H9 (cell line): ENCODE results near the gene MYO5C. TPM values are rescaled to one million over a fixed set of nuclear protein-coding genes. Genes with fewer than 3 reads are reported as not detected.

Experiments used
- DNase-seq: peaks from one replicate; pipeline ENCODE4 v3.0.0-alpha.2; 2017
- H2AFZ ChIP-seq: one replicate; pipeline ENCODE4 v1.6.1; 2013; ENCODE audit warnings: mild to moderate bottlenecking, low read length, control low read depth, moderate library complexity
- H2AK5ac ChIP-seq: 2 replicates; pipeline ENCODE4 v1.6.1; 2013; ENCODE audit warnings: low read length, control low read depth, mixed read lengths; ENCODE audit not compliant: insufficient read length
- H2BK120ac ChIP-seq: one replicate; pipeline ENCODE4 v1.6.1; 2013; ENCODE audit warnings: low read depth, mild to moderate bottlenecking, low read length, control low read depth, inconsistent platforms; ENCODE audit not compliant: poor library complexity, severe bottlenecking
- H2BK12ac ChIP-seq: 2 replicates; pipeline ENCODE4 v1.6.1; 2013; ENCODE audit warnings: low read length, control low read depth, mixed read lengths, low read depth; ENCODE audit not compliant: insufficient read length
- H2BK15ac ChIP-seq: 2 replicates; pipeline ENCODE4 v1.6.1; 2013; ENCODE audit warnings: low read depth, low read length, control low read depth
- H2BK20ac ChIP-seq: one replicate; pipeline ENCODE4 v1.6.1; 2013; ENCODE audit warnings: low read depth, mild to moderate bottlenecking, low read length, control low read depth, inconsistent platforms; ENCODE audit not compliant: poor library complexity, severe bottlenecking
- H2BK5ac ChIP-seq: 2 replicates; pipeline ENCODE4 v1.6.1; 2013; ENCODE audit warnings: low read length, control low read depth, mixed read lengths; ENCODE audit not compliant: insufficient read length
- H3K14ac ChIP-seq: 2 replicates; pipeline ENCODE4 v1.6.1; 2013; ENCODE audit warnings: low read length, control low read depth; ENCODE audit not compliant: insufficient read depth
- H3K18ac ChIP-seq: 2 replicates; pipeline ENCODE4 v1.6.1; 2013; ENCODE audit warnings: low read depth, mild to moderate bottlenecking, mixed read lengths, low read length, control low read depth; ENCODE audit not compliant: insufficient read length
- H3K23ac ChIP-seq: 2 replicates; pipeline ENCODE4 v1.6.1; 2013; ENCODE audit warnings: low read length, control low read depth, mixed read lengths, low read depth; ENCODE audit not compliant: insufficient read length
- H3K23me2 ChIP-seq: 2 replicates; pipeline ENCODE4 v1.6.1; 2013; ENCODE audit warnings: low read depth, mild to moderate bottlenecking, mixed read lengths, low read length, control low read depth; ENCODE audit not compliant: insufficient read length, poor library complexity, severe bottlenecking
- H3K27ac ChIP-seq: 2 replicates; pipeline ENCODE4 v1.5.1; 2013; ENCODE audit warnings: low read length, control low read depth, mixed read lengths, low read depth; ENCODE audit not compliant: insufficient read length
- H3K27me3 ChIP-seq: 2 replicates; pipeline ENCODE4 v1.6.1; 2013; ENCODE audit warnings: low read length, control low read depth, inconsistent platforms; ENCODE audit not compliant: insufficient read depth
- H3K4ac ChIP-seq: 2 replicates; pipeline ENCODE4 v1.6.1; 2013; ENCODE audit warnings: low read depth, mild to moderate bottlenecking, control low read depth, inconsistent platforms, low read length, moderate library complexity
- H3K4me1 ChIP-seq: 2 replicates; pipeline ENCODE4 v1.6.1; 2013; ENCODE audit warnings: low read length, control low read depth, inconsistent platforms; ENCODE audit not compliant: insufficient read depth
- H3K4me2 ChIP-seq: 2 replicates; pipeline ENCODE4 v1.6.1; 2013; ENCODE audit warnings: low read length, control low read depth, mixed read lengths; ENCODE audit not compliant: insufficient read length, insufficient read depth
- H3K56ac ChIP-seq: 2 replicates; pipeline ENCODE4 v1.6.1; 2013; ENCODE audit warnings: low read depth, mild to moderate bottlenecking, mixed read lengths, low read length, control low read depth; ENCODE audit not compliant: insufficient read length
- H3K79me1 ChIP-seq: 2 replicates; pipeline ENCODE4 v1.6.1; 2013; ENCODE audit warnings: low read depth, mild to moderate bottlenecking, moderate library complexity, low read length, control low read depth, inconsistent platforms; ENCODE audit not compliant: insufficient read depth, poor library complexity, severe bottlenecking
- H3K79me2 ChIP-seq: 2 replicates; pipeline ENCODE4 v1.6.1; 2013; ENCODE audit warnings: low read length, control low read depth, inconsistent platforms; ENCODE audit not compliant: insufficient read depth
- H3K9ac ChIP-seq: 2 replicates; pipeline ENCODE4 v1.6.1; 2013; ENCODE audit warnings: low read length, control low read depth, mixed read lengths; ENCODE audit not compliant: insufficient read length; ENCODE audit errors: extremely low read depth
- H3K9me3 ChIP-seq: one replicate; pipeline ENCODE4 v1.6.1; 2013; ENCODE audit warnings: low read depth, low read length, inconsistent platforms; ENCODE audit not compliant: control insufficient read depth
- H3T11ph ChIP-seq: one replicate; pipeline ENCODE4 v1.6.1; 2013; ENCODE audit warnings: mild to moderate bottlenecking, low read length, control low read depth, inconsistent platforms
- H4K20me1 ChIP-seq: one replicate; pipeline ENCODE4 v1.6.1; 2013; ENCODE audit not compliant: control insufficient read depth, insufficient read length, insufficient read depth
- H4K5ac ChIP-seq: 2 replicates; pipeline ENCODE4 v1.6.1; 2013; ENCODE audit warnings: low read depth, mild to moderate bottlenecking, mixed read lengths, low read length, control low read depth; ENCODE audit not compliant: insufficient read length
- H4K8ac ChIP-seq: replicated peaks from 2 replicates; pipeline ENCODE4 v1.6.1; 2013; ENCODE audit warnings: low read length, control low read depth, mixed read lengths, low read depth; ENCODE audit not compliant: insufficient read length
- H4K91ac ChIP-seq: 2 replicates; pipeline ENCODE4 v1.6.1; 2013; ENCODE audit warnings: low read depth, mild to moderate bottlenecking, moderate library complexity, mixed read lengths, low read length, control low read depth; ENCODE audit not compliant: insufficient read length
- H3K27ac Mint-ChIP-seq, 3 experiments: 2 replicates in 2 of 3; 3 replicates in 1 of 3; pipeline ENCODE4 v1.8.0; 2020 to 2021; ENCODE audit warnings: mixed read lengths in 3 of 3, mild to moderate bottlenecking in 1 of 3, moderate library complexity in 1 of 3
- H3K27me3 Mint-ChIP-seq: 2 replicates; pipeline ENCODE4 v1.8.0; 2021; ENCODE audit warnings: low read depth, mild to moderate bottlenecking, moderate library complexity, mixed read lengths
- H3K36me3 Mint-ChIP-seq, 3 experiments: 2 replicates in 2 of 3; 3 replicates in 1 of 3; pipeline ENCODE4 v1.8.0; 2020 to 2021; ENCODE audit warnings: low read depth in 3 of 3, mixed read lengths in 3 of 3; ENCODE audit not compliant: insufficient read depth in 1 of 3
- H3K4me1 Mint-ChIP-seq, 2 experiments: 2 replicates each; pipeline ENCODE4 v1.8.0; 2020; ENCODE audit warnings: mixed read lengths in 2 of 2
- H3K4me3 Mint-ChIP-seq, 2 experiments: 2 replicates in 1 of 2; 3 replicates in 1 of 2; pipeline ENCODE4 v1.8.0; 2020 to 2021; ENCODE audit warnings: mild to moderate bottlenecking in 2 of 2, mixed read lengths in 2 of 2, moderate library complexity in 1 of 2
- H3K9me3 Mint-ChIP-seq, 2 experiments: 2 replicates in 1 of 2; 3 replicates in 1 of 2; pipeline ENCODE4 v1.8.0; 2020; ENCODE audit warnings: mild to moderate bottlenecking in 2 of 2, mixed read lengths in 2 of 2, moderate library complexity in 1 of 2
- CTCF ChIP-seq: fragments of 200-600 bp; sonication (generic); conservative IDR thresholded peaks from 3 replicates; pipeline ENCODE4 v1.8.0; 2021; ENCODE audit warnings: antibody characterized with exemption, mild to moderate bottlenecking
- WGBS: extraction: QIAGEN DNeasy Blood & Tissue Kit; methylation state at CpG from one replicate; pipeline ENCODE4 v1.1.7; 2013; ENCODE audit warnings: missing lambda C conversion rate, low lambda C conversion rate, mixed read lengths; ENCODE audit not compliant: insufficient read length; ENCODE audit errors: extremely low coverage; 5-methylcytosine and 5-hydroxymethylcytosine counted together
- total RNA-seq: library from RNA; stranded (reverse); gene quantifications from 2 replicates; pipeline ENCODE4 v1.2.1, GENCODE V29; 2021

Gene MYO5C
- total RNA-seq, 1 experiment from 2014 or later, result 22.2 TPM

- H3K9me3 ChIP-seq, result no peaks in the 10 kb centered on the region
- Mint-ChIP-seq H3K4me3 (no peak overlapping the region), H3K4me1 (no peaks in the 10 kb centered on the region), H3K27me3 (no peaks in the 10 kb centered on the region), H3K9me3 (no peaks in the 10 kb centered on the region), H3K27ac (no peak overlapping the region), H3K36me3 (peaks cover 4 to 62% (median 61%) of the 10 kb centered on the region in 3 experiments; a peak in 5 of 7 replicates)
- no peaks in the 10 kb centered on the region for H3K27me3 ChIP-seq
- no peak overlapping the region for H3K14ac ChIP-seq
- no peak overlapping the region for H2BK12ac ChIP-seq
- no peaks in the 10 kb centered on the region for H4K20me1 ChIP-seq
- no peak overlapping the region for H3K56ac ChIP-seq
- no CpG with 5 or more reads among the region's 17 CpGs for WGBS
- DNase-seq, result no peak
- H4K91ac ChIP-seq, result no peak overlapping the region
- no peak overlapping the region for H3K4me2 ChIP-seq
- no peak overlapping the region for H2BK20ac ChIP-seq
- H4K8ac ChIP-seq, result no peak overlapping the region
- no peak overlapping the region for H3K23ac ChIP-seq
- H3T11ph ChIP-seq, result no peak overlapping the region
- H3K79me2 ChIP-seq, result no peaks in the 10 kb centered on the region
- TF ChIP-seq CTCF, result no peak
- H3K9ac ChIP-seq, result no peak overlapping the region
- H3K27ac ChIP-seq, result no peak overlapping the region
- H3K4ac ChIP-seq, result no peak overlapping the region
- no peak overlapping the region for H2AFZ ChIP-seq
- H2BK15ac ChIP-seq, result no peak overlapping the region
- no peak overlapping the region for H2AK5ac ChIP-seq
- H2BK5ac ChIP-seq, result no peak overlapping the region
- H3K23me2 ChIP-seq, result no peaks in the 10 kb centered on the region
- H3K18ac ChIP-seq, result no peak overlapping the region
- no peak overlapping the region for H4K5ac ChIP-seq
- no peaks in the 10 kb centered on the region for H3K79me1 ChIP-seq
- no peak overlapping the region for H2BK120ac ChIP-seq
- no peaks in the 10 kb centered on the region for H3K4me1 ChIP-seq
Measured at GRCh38 chr15:52234596-52235541, 60.7 kb downstream of the MYO5C start.
